Tibial nerve (tissue), 3 donors: ENCODE results near the gene ATP8A2.

Experiments
- CTCF ChIP-seq, 5 experiments: fragments of 200-600 bp in 3 of 5; fragments of 450-650 bp in 2 of 5; sonication (generic) in 3 of 5; IDR thresholded peaks; one replicate each; pipeline ENCODE4 v1.5.1; 2016 to 2019; ENCODE audit warnings: antibody characterized with exemption in 5 of 5, mild to moderate bottlenecking in 3 of 5, moderate library complexity in 2 of 5
- POLR2A ChIP-seq, 2 donors: fragments of 450-650 bp; IDR thresholded peaks; one replicate each; pipeline ENCODE4 v1.6.1; 2017; ENCODE audit warnings: antibody characterized with exemption in 2 of 2, mild to moderate bottlenecking in 2 of 2, moderate library complexity in 2 of 2

DNA sequence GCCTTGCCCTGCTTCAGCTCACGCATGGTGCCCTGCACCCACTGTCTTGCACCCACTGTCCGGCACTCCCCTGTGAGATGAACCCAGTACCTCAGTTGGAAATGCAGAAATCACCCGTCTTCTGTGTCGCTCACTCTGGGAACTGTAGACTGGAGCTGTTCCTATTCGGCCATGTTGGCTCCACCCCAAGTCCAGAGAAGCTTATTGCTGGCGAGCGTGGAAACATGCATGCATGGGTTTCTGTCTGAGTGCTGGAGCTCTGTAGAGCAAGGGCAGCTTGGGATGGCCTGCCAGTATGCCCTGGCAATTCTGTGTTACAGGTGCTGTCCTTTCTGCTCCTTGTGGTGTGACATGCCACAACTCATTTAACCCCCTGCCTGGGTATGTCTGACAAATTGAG lies 527.2 kb downstream of the ATP8A2 start:
- TF ChIP-seq CTCF (IDR thresholded peaks at IDR 0.05) (no peak), POLR2A (IDR thresholded peaks at IDR 0.05) (no peak)
